Lung microvascular endothelial cell (primary cell): ENCODE data around the gene PRKD2. TPM values are rescaled to one million over a fixed set of nuclear protein-coding genes. Genes with fewer than 3 reads are reported as not detected.
"Not testable (repeated sequence)": the region's sequence is repeated elsewhere in the genome, so short reads cannot be mapped to it uniquely, and the experiment has no call there.

Experiments
- DNase-seq, 2 donors: peaks; one replicate each; pipeline versions ENCODE4 v3.0.0 to v3.0.0-alpha.2; 2010; ENCODE audit warnings: low read depth in 2 of 2
- total RNA-seq: library from RNA; depleted of rRNA; stranded (reverse); fragments of >200 nt; gene quantifications from 2 replicates; pipeline ENCODE4 v1.2.1, GENCODE V29; 2014

The PRKD2 gene
- total RNA-seq = 28.1 and 30.6 TPM in 2 replicates

DNA sequence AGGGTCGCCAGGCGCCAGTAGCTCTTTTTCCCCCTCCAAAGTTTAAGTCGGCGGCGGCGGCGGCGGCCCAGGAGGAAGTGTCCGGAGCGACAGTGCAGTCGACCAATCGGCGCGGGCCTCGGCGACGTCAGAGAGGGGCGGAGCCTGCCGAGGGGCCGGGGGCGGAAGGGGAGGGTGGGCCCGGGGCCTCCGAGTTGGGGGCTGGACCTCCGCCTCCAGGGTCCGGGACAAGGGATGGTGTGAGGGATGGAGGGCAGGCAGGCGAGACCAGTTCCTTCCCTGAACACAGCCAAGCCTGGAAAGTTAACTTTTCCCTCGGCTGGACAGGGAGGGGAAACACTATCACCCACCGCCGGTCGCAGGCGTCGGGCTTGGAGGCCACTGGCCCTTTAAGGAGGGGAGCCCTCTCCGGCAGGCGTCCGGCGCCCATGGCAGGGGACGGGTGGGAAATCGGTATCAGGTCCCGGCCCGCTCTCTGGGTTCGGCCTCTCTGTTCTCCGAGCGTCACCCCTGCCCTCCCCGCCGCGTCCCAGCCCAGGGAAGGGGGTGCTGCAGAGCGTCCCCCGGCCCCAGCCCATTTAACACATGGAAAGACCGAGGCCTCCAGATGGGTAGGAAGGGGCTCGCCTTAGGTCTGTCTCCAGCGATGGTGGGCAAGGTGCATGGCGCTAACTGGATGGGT is at the start of gene PRKD2:
Gene PRKD2 (minus strand): TSS at position 81 of the 682 bp plus-strand sequence. CDS start 744 bp downstream, outside the sequence.
- peak; percentile 85 to 90 for DNase-seq

DNA sequence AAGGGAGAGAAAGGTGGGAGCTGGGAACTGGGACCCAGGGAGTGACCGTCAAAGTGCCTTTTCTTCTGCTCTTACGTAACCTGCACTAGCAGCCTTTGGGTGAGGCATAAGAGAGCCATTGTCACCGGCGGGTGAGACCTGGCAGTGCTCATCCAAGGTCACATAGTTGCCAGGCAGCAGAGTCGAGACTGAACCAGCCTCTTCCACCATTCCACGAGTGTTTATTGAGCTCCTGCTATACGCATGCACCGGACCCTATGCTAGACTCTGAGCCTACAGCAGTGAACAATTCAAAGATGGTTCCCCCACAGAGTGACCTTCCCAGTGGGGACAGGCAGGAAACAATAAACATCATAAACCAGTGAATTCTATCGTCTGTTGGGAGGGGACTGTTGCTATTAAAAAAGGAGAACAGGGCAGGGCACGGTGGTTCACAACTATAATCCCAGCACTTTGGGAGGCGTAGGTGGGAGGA is 47.9 kb upstream of the PRKD2 start:
- DNase-seq = no peak

DNA sequence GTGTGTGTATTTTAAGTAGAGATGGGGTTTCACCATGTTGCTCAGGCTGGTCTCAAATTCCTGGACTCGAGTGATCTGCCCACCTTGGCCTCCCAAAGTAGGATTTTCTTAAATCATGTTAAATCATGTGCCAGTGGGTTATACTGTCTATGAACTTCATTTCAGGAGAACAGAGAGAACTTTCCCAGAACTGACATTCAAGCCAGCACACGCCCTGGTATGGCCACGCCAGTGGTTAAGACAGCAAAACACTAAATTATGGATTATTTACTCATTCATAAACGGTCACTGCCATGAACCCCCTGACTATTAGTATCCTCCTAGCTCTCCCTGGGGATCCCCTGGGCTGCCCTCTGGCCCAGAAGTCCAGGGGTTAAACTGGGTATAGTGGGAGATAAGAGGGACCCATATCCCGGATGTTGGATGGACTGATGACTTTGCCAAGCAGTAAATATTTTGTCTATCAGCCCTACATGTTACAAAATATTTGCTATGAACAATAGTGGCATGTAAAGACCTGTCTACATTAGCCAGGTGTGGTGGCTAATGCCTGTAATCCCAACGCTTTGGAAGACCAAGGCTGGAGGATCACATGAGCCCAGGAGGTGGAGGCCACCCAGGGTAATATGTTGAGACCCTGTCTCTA is 45.5 kb upstream of the PRKD2 start:
- no peak for DNase-seq

DNA sequence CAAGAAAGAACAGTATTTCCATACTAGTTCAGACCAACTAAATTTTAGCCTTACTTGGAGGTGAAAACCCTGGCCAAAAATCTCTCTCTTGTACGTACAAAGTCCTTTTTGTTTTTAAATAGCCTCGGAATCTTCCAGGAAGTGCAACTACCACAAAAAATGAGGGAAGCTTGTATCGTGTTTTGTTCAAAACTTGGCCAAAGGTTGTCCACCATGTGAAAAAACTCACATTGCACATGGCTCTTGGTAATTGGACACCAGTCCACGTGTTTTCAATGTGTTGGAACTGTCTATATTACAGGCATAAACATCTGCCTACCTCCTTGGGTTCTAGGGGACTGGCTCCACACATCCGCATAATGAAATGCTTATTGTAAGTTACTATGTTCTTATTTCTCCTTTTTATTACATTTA is 44.5 kb upstream of the PRKD2 start:
- DNase-seq = no peak

DNA sequence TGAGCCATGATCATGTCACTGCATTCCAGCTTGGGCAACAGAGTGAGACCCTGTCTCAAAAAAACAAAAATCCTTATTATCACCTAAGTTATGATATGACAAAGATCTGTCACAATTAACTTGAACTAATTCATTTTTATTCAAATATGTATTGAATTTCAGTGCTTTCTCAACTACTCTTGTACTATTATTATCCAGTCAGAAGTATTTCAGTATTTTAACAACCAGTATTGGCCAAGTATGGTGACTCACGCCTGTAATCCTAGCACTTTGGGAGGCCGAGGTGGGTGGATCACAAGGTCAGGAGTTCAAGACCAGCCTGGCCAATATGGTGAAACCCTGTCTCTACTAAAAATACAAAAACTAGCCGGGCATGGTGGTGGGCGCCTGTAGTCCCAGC is 44.0 kb upstream of the PRKD2 start:
- not testable (repeated sequence) for DNase-seq

DNA sequence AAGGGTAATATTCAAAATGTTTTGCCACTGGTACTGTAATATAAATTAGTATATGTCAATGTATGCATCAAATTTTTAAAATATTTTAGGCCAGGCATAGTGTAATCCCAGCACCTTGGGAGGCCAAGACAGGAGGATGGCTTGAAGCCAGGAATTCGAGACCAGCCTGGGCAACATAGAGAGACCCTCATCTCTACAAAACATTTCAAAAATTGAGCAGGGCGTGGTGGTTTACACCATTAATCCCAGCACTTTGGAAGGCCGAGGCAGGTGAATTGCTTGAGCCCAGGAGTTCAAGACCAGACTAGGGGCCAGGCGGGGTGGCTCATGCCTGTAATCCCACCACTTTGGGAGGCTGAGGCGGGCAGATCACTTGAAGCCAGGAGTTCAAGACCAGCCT is 43.4 kb upstream of the PRKD2 start:
- DNase-seq = no peak

DNA sequence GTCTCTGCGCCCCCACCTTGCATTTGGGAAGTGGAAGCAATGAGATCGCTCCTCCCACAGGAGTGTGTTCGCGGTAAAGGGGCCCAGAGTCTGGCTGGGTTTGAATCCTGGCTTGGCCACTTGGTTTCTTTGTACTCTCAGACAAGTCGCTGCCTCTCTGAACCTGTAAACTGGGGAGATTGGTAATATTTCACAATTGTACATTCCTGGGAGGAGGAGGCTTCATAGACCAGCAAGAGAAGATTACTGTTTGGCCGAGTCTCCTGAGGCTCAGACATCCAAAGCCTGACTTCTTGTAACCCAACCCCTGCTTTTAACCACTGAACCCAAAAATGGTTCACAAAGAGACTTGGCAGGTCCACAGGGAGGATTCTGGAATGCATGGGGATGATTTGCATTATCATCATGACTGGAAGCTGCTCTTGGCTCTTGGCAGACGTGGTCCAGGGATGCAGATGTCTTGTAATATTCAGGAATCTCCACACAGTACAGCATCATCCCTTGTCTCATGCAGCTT is 43.0 kb upstream of the PRKD2 start:
- DNase-seq = no peak

DNA sequence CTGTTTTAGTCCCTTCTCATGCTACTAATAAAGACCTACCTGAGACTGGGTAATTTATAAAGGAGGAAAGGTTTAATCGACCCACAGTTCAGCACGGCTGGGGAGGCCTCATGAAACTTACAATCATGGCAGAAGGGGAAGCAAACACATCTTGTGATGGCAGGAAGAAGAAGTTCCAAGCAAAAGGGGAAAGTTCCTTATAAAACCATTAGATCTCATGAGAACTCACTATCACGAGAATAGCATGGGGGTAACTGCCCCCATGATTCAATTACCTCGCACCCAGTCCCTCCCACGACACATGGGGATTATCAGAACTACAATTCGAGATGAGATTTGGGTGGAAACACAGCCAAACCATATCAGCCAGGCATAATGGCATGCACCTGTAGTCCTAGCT is 42.3 kb upstream of the PRKD2 start:
- DNase-seq = no peak

DNA sequence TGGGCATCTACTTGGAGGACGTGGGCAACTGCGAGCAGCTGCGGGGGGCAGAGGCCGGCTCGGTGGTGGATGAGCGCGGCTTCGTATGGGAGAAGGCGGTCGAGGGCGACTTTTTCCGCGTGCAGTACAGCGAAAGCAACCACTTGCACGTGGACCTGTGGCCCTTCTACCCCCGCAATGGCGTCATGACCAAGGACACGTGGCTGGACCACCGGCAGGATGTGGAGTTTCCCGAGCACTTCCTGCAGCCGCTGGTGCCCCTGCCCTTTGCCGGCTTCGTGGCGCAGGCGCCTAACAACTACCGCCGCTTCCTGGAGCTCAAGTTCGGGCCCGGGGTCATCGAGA is 39.6 kb upstream of the PRKD2 start:
- peak; percentile 49 to 79 for DNase-seq

DNA sequence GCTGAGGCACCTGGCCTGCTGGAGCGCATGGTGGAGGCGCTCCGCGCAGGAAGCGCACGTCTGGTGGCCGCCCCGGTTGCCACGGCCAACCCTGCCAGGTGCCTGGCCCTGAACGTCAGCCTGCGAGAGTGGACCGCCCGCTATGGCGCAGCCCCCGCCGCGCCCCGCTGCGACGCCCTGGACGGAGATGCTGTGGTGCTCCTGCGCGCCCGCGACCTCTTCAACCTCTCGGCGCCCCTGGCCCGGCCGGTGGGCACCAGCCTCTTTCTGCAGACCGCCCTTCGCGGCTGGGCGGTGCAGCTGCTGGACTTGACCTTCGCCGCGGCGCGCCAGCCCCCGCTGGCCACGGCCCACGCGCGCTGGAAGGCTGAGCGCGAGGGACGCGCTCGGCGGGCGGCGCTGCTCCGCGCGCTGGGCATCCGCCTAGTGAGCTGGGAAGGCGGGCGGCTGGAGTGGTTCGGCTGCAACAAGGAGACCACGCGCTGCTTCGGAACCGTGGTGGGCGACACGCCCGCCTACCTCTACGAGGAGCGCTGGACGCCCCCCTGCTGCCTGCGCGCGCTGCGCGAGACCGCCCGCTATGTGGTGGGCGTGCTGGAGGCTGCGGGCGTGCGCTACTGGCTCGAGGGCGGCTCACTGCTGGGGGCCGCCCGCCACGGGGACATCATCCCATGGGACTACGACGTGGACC is 39.1 kb upstream of the PRKD2 start:
- DNase-seq = no peak

DNA sequence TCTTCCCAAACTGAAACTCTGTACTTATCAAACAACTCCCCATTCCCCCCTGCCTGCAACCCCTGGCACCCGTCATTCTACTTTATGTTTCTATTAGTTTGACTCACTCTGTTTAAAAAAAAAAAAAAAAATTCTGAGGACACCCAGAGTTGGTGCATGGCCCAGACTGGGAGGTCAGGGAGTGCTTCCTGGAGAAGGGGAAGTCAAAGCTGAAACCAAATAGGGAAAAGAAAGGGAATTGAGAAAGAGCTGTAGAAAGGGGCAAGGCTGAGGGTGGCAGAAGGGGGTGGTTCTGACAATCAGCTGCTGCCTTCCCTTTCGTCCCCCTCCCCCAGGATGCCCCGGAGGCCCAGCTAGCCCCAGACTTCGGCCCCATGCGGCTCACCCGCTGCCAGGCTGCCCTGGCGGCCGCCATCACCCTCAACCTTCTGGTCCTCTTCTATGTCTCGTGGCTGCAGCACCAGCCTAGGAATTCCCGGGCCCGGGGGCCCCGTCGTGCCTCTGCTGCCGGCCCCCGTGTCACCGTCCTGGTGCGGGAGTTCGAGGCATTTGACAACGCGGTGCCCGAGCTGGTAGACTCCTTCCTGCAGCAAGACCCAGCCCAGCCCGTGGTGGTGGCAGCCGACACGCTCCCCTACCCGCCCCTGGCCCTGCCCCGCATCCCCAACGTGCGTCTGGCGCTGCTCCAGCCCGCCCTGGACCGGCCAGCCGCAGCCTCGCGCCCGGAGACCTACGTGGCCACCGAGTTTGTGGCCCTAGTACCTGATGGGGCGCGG is 38.4 kb upstream of the PRKD2 start:
- DNase-seq = peak; percentile 57 to 79

DNA sequence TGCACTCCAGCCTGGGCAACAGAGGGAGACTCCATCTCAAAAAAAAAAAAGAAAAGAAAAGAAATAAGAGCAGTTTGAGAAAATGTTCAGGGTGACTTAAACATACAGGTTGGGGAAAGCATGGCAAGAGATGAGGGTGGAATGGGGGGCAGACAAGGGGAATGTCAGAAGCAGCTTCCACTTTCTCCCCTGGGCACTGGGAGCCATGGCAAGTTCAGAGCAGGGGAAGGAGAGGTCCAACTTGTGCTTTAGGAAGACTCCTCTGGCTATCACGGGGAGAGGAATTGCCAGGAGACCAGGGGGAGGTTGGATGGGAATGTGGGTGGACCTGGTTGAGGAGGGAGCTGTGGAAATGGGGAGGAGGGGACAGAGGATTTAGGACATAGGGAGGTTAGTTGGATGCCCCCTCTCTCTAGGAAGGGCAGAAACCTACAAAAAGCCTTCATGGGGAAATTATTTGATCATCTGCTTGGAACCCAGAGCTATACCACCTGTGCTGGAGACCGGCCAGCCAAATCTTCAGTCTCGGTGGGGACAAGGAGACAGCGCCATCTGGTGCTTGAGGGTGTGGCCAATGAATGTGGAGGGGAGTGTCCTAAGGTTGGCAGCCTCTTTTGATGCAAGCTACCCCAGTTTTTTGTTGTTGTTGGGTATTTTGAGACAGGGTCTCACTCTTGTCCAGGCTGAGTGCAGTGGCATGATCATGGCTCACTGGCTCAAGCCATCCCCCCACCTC is 36.7 kb upstream of the PRKD2 start:
- DNase-seq = peak; percentile 57 to 63

DNA sequence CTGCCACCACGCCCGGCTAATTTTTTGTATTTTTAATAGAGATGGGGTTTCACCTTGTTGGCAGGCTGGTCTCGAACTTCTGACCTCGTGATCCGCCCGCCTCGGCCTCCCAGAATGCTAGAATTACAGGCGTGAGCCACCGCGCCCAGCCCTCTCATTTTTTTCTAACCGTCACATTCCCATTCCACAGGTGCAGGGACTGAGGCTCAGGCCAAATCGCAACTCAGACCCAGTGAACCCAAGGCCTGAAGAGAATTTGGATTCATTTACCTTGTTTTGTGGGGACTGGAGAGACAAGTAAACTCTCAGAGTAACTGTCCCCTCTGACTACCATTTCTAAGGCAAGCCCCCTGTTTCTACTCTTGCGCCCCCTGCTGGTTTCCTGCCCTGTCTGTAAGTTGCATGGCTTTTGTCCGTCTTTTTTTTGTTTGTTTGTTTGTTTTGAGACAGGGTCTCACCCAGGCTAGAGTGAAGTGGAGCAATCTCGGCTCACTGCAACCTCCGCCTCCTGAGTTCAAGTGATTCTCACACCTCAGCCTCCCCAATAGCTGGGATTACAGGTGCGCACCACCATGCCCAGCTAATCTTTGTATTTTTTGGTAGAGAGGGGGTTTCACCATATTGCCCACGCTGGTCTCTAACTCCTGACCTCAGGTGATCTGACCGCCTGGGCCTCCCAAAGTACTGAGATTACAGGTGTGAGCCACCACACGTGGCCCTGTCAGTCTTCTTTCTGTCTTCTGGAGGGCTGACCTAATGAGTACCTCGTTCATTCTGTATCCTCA is 31.6 kb upstream of the PRKD2 start:
- peak; percentile 81 to 85 for DNase-seq

DNA sequence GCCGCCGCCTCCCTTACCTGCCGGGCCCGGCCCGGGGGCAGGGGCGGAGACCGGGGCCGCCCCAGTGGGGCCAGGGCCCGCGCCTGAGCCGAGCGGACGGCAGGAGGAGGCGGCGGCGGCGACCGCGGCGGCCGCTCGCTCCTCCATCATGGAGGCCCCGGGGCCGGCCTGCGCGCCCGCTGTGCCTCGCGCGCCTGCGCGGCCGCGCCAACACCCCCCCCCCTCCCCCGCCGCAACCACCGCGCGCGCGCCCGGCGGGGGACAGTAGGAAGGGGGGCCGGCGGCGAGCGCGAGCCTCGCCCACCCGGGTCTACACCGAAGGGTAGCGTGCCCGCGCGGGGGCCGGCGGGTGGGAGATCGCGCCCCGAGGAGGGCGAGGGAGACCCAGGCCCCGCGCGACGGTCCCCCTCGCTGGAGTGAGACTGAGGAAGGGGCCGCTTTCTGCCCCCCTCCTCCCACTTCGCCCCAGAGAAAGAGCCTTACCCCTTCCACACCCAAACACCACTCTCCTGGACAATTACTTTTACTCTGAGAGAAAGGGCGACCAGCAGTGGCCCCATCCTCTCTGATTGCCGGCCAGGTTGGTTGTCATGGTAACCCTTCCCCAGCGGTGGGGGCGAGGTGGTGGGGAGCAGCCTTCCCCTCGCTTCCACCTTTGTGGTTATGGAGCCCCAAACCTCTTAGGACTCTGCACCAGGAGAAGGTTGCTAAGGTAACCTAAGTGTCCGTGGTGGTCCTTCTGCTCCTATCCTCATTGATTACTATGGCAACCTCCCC is 29.6 kb upstream of the PRKD2 start, which contains the start of gene STRN4:
Gene STRN4 (minus strand): TSS at position 170 of the 777 bp plus-strand sequence. CDS start 20 bp downstream, at position 150.
- peak; percentile 47 to 74 for DNase-seq

DNA sequence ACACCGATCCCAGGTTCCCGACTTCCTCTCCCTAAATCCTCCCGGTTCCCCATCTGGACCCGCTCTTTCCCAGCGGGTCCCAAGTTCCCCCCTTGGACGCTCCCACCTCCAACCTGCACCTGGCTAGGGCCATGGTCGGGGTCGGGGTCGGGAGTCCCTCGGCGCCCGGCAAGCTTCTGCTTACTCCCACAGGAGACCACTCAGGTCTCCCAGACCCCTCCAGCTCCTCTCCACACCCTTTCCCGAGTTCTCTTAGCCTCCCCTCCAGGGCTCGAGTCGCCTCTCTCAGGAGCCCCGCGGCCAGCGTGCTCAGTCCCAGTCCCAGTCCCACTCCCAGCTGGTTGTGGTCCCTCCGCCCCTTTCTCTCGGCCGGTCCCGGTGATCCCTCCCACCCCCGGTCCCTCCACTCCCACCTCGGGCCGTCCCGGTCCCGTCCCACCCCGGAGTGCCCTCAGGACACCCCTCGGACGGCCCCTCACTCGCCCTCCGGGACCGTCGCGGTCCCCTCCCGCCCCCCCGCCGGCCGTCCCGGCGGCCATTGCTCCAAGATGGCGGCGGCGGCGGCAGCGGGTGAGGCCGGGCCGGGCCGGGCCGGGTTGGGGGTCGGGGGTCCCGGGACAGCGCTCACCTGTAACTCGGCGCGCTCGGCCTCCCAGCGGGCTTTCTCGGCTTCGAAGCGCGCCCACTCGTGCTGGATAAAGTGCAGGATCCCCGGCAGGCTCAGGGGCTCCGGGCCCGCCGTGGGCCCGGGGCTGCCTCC is 28.8 kb upstream of the PRKD2 start, which contains the start of gene FKRP:
Gene FKRP (plus strand): TSS at position 537 of the 760 bp plus-strand sequence. CDS start 9,394 bp downstream, outside the sequence.
- DNase-seq = peak in 1 of 2 donors; percentile 33

DNA sequence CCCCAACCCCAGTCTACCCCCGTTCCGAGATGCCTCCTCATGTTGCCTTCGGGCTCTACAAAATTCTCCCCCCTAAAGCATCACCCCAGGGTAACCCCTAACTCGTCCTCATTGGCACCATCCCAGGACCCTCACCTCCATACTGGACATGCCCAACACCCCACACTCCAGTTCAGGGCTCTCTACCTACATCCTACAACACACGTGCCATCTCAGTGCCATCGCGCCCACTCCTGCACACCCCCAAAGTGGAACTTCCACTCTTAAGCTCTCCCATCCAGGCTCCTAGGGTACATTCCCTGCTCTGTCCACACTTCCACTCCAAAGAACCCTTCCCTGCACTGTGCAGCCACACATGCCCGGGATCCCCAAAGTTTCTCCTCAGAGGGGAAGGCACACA is 28.1 kb upstream of the PRKD2 start:
- DNase-seq = no peak

DNA sequence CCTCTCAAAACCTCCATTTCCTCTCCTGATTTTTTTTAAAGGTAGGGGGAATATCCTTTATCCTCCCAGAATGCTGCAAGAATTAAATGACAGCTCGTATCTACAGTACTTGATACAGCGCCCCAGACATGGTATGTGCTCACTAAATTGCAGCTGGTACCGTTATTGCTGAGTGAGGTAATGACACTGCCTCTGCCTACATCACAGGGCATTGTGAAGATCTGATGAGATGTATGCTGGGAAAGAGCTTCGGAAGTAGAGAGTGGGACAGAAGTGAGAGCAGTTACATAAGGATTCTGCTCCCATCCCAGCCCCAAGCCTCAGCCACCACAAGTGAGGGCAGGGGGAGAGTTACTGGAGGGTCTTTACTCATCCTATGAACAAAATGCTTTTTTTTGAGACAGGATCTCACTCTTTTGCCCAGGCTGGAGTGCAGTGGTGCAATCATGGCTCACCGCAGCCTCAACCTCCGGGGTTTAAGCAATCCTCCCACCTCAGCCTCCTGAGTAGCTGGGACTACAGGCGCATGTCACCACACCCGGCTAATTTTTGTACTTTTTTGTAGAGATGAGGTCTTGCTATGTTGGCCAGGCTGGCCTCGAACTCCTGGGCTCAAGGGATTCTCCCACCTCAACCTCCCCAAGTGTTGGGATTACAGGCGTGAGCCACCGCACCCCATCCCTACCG is 27.2 kb upstream of the PRKD2 start:
- no peak for DNase-seq
